Muscle of back (tissue), 11 donors: ENCODE results near the gene ERCC6. TPM values are rescaled to one million over a fixed set of nuclear protein-coding genes. Genes with fewer than 3 reads are reported as not detected.

Experiments
- DNase-seq, 3 donors: peaks; one replicate each; pipeline versions ENCODE4 v3.0.0 to v3.0.0-alpha.2; 2013
- polyA plus RNA-seq, 10 donors: library from polyadenylated mRNA; unstranded; fragments of 120-200 nt; gene quantifications; one replicate each; pipeline ENCODE4 v1.2.1, GENCODE V29; 2013; ENCODE audit not compliant: insufficient read length in 10 of 10

ERCC6 gene
- polyA plus RNA-seq, 10 donors = 7.7 to 14.3 (median 10.0) TPM

DNA sequence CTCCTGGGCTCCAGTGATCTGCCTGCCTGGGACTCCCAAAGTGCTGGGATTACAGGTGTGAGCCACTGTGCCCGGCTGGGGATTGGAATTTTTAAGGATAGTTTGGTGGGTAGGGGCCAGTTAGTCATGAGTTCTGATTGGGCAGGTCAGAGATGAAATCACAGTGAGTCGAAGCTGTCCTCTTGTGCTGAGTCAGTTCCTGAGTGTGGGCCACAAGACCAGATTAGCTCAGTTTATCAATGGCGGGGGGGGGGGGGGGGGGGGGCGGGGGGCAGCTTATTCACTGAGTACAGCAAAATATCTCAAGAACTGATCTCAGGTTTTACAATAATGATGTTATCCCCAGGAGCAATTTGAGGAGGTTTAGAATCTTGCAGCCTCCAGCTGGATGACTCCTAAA is 11.6 kb upstream of the ERCC6 start:
- no peak for DNase-seq

DNA sequence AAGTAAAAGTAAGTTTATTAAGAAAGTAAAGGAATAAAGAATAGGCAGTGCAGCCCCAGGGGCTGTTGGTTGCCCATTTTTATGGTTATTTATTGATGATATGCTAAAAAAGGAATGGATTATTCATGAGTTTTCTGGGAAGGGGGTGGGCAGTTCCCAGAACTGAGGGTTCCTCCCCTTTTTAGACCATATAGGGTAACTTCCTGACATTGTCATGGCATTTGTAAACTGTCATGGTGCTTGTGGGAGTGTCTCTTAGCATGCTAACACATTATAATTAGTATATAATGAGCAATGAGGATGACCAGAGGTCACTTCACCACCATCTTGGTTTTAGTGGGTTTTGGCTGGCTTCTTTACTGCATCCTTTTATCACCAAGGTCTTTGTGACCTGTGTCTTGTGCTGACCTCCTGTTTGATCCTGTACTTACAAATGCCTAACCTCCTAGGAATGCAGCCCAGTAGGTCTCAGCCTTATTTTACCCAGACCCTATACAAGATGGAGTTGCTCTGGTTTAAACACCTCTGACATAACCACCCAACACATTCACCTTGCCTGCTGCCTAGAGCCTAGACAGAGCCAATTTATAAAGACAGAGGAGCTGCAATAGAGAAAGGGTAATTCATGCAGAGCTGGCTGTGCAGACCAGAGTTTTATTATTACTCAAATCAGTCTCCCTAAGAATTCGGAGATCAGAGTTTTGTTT is 10.9 kb upstream of the ERCC6 start:
- no peak for DNase-seq

DNA sequence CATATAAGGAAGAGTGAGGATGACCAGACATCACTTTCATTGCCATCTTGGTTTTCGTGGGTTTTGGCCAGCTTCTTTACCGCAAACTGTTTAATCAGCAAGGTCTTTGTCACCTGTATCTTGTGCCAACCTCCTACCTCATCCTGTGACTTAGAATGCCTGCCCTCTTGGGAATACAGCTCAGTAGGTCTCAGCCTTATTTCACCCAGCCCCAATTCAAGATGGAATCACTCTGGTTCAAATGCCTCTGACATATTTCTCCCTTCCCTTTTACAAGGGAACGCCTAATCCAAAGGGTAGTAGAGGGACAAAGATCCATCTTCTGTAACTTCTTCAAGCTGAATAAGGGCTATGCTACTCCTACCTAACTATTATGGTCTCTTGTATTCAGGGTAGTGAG is 4.7 kb upstream of the ERCC6 start:
- DNase-seq = no peak

DNA sequence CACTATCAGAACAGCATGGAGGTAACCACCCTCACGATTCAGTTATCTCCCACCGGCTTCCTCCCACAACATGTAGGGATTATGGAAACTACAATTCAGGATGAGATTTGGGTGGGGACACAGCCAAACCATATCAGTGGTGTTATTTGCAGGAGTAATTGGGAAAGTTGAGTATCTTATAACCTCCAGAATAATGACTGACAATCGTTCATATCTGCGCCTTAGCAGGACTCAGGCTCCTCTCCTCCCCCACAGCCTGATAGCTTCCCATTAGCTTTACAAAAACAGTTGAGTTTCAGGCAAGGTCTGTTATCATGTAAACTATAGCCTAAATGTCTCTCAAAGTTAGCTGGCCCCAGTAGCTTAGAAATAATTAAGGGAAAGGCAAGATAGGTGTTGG is 3.4 kb upstream of the ERCC6 start:
- no peak for DNase-seq

DNA sequence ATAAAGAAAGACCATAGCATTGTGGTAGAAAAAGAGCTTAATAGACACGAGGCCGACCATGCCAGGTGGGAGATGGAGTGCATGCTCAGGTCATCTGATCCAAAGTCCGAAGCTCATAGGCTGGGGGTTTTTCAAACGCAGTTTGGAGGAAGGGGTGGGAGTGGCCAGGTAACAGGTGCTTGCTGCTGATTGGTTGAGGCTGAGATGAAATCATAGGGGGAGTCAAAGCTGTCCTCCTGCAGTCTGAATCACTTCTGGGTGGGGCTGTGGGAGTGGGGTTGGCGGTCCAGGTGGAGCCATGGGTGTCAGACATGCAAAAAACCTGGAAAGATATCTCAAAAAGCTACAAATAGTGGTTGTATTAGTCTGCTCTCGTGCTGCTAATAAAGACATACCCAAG is 2.8 kb upstream of the ERCC6 start:
- DNase-seq = no peak

DNA sequence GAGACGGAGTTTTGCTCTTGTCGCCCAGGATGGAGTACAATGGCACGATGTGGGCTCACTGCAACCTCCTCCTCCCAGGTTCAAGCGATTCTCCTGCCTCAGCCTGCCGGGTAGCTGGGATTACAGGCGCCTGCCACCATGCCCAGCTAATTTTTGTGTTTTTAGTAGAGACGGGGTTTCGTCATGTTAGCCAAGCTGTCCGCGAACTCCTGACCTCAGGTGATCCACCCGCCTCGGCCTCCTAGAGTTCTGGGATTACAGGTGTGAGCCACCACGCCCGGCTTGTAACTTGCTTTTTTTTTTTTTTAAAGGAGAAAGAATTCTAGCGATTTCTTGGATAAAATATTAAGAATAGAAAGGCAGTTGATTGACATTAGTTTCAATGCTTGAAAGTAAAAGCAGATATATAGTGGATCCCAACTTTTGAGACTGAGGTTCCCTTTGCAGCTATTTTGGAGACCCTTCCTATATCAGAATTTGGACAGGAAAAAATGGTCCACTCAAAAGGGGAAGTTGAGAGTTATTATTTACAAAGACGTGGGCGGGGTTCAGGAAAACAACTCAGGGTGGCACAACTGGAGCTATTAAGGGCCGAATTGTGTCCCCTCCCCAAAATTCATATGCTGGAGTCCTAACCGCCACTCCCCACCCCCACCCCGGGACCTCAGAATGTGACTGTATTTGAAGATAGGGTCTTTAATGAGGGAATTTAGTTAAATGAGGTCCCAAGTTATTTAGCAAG is 1.3 kb upstream of the ERCC6 start:
- DNase-seq = no peak

DNA sequence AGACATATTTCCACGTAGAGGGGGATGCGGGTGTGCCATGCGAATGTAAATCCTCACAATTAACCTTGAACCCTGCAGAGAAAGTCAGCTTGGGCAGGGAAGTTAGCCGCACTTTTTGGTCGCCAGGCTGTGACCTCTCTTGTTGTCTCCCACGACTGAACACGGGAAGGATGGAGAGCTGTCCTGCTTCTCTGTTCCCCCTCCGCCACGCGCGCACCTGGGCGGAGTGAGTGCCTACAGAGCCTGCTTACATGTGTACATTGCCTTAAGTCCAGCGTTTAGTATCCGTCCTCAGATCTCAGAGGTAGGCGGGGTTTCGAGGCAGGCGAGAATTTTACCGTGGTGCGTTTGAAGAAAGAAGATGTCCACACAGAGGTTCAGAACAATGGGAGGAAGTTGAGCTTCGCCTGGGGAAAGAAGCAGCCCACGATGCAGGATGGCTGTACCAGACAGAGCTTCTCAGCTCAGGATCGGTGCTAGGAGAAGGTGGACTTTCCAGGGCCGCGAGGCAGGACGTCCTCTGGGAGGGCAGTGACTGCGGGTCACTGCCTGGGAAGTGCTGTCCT is 482 bp upstream of the ERCC6 start:
- no peak for DNase-seq

DNA sequence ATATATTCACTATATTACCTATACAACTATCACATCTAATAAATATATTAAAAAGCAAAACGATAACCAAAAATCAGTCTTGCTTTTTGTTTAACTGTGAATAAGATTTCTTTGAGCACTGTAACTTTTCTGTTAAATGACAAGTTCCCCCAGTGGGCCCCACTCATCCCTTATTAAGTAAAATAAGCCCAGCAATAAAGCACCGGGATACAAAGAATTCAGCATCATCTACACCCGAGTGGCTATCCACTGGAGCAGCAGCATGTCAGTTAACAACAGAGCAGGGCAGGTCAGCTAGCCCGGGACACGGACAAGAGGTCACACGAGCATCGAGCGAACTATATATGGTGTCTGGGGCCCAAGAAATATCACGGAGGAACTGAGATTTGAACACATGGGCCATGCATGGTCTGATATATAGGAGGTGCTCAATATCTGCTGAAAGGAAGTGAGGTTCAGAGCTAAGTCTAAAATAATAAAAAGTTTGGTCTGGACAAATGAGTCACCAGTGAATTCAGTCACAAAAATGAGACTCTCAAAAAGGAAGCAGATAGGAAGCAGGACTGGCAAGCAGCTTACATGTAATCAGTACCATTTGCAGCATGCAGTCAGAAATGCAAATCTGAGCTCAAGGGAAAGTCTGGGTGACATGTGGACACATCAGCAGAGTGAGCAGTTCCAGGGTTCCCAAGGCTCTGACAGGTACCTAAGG is 4.1 kb downstream of the ERCC6 start:
- DNase-seq = peak in 1 of 3 donors; percentile 39

DNA sequence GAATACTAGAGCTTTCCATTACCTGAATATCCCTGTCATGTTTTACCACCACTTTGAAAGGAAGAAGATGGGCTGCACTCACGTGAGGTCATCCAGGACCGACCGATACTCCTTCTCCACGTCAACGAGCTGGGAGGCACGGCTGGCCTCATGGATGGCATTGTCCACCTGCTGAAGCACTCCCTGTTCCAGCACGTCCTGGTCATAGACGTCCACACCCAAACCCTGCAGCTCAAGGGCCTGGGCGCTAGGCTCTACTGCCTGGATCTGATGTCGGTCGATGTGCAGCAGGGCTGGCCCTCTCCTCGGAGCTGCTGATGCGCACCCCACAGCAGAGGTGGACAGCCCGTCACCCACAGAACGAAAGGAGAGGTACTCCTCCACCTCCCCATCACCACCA is 6.5 kb downstream of the ERCC6 start:
- DNase-seq = no peak

DNA sequence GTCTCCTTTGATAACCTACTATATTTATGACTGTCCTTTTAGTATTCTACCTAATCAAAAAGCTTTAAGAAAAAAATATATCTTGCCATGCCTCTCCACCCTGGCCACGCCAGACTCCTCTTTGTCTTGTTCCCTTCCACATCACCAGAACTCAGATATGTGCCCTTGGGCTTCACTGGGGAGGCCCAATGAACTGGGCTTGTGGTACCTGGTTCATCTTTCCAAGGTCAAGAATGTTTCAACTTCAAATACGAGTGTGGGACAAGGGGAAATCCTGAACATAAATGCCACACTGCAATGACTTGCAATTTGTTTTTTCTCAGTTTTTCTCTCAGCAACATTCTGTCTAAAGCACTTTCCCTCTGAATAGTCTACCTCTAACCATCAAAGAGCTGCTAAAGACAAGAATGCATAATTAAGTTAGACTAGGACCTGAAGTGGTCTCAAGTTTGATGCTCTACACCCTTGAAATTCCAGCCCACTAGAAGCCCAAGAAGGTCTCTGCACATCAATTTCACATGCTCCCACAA is 9.9 kb downstream of the ERCC6 start:
- DNase-seq = no peak

DNA sequence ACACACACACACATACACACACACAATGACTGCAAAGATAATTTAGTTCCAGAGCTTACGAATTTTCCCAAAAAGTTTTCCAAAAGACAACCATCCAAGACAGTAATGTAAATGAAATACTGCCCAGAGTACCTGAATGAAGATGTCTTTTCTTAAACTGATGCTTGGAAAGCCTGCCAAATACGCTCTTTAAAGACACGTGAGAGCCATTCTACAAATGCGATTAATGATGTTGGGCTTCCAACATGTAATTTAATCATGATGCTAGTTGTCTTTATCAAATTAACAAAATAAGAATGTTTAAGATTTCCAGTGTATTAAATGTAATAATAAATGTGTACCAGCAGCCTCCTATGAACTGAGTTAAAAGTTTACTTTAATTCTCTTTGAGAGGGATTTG is 11.1 kb downstream of the ERCC6 start:
- DNase-seq = no peak

DNA sequence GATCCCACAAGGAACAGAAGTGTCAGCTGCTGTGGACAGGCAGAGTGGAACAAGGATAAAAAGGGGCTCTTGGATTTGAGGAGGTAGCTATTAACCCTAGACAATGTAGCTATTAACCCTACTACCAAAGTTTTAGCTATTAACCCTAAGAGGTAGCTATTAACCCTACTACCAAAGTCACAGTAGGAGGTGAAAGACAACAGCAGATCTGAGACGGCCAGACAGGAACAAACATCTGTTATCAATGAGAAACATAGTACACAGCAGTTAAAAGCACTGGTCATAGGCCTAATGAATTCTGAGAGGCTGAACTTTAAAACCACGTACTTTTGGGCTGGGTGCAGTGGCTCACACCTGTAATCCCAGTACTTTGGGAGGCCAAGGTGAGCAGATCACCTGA is 11.9 kb downstream of the ERCC6 start:
- no peak for DNase-seq

DNA sequence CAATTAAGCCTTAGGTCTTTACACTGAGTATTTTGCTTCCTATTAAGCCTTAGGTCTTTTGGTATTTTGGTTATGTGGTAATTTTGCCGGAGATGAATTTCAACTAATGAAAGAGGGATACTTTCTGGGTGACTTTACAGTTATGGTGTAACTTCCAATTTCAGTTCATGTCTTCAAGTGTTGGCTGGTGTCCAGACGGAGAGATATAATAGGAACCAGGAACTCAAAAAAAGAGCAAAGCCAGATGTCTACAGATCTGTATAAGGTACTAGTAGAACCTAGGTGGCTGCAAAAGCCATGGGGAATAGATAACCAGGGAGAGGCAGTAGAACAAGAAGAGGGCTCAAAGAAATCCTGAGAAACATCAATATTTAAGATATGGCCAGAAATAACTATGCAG is 12.3 kb downstream of the ERCC6 start:
- no peak for DNase-seq

DNA sequence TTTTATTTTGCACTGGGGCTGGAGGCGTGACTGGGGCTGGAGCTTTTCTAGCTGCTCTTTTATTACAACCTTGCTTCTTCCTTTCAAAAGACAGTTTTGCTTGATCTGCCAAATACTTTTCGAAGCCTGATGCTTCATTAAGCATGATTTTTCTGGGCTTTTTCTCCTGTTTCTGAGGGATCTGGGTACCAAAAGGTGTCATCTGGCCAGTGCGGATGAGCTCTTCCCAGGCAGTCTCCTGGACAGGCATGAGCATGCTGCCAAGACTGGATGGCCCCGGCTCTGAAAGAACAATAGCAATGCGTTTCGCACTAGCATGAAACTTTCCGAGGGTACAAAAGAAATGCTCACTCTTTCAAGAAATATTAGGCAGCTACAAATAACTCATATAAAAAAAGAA is 14.4 kb downstream of the ERCC6 start:
- no peak for DNase-seq

DNA sequence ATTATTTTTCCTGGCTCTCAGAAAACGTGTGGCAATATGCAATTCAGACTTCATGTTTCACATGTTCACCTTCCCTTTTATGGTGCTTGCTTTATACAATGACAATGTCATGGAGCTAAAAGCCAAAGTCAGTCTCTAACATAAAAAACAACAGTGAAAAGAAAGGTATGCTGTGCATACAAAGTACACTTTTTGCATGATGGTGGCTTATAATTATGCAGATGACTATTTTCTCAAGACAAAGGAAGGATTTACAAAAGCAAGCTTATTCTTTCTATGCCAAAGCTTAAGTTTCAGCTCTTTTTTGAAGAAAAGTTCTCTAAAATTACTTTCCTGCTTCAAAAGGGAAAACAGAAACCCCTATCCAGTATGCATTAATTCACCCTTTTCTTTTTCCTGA is 15.6 kb downstream of the ERCC6 start:
- no peak for DNase-seq

DNA sequence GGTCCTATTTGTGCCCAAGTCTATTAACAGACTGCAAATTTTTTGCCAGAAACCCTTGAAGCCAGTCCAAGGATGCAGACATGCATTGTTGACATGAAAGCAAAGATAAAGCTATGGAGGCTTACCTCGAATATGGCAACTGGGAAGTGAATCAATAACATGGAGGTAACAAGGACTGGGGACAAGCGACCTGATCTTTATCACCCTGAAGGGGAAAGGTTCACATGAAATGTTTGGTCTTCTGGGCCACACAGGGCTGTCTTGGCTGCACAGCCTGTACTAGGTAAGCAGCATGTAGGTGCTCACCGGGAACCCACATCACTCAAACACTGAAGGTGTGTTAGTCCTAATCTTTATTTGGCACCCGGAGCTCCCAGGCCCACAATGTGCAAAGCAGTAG is 17.9 kb downstream of the ERCC6 start:
- no peak for DNase-seq

DNA sequence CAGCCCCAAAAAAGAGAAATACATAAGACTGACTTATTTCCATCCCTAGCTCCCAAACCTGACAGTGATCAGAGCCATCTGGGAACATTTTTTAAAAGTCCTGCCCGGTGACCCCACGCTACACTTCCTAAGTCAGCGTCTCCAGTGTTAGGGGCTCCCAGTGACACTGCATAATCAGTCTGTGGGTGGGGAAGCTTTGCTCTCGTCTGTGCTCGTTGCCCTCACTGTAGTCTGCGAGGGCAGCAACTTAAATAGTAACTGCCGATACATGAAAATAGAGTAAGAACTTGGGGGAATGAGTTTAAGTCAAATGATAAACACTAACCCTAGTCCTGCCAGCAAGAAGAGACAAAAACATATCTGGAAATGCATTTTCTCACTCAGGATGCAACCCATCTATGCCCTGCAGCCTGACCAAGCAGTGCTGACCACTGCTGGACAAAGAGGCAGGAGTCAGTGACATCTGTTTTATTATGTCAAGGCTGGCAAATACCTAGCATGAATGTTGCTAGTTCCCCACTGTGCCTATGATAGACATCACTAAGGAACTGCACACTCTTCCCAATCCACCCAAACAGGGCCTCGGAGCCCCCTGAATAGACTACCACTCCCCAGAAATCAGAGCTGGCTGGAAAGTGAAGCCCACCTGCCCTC is 18.7 kb downstream of the ERCC6 start:
- DNase-seq = no peak

DNA sequence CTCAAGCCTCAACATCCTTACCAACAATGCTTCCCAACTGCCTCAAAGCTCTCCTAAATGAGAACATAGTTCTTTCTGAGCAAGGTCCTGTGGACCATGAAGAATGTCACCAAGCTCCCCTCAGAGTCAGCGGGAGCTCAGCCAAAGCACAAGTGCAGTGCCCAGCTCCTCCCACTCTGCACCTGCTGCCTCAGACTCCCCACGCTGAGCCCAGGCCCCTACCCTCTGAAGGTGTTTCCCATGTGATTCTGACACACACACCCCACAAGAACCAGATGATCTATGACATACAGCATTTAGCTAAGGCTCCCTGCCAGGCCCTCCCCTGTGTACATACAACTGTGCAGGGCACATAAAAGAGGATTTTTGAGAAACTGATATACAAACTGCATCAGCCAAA is 19.2 kb downstream of the ERCC6 start:
- peak in 2 of 3 donors; percentile 19 to 26 for DNase-seq

DNA sequence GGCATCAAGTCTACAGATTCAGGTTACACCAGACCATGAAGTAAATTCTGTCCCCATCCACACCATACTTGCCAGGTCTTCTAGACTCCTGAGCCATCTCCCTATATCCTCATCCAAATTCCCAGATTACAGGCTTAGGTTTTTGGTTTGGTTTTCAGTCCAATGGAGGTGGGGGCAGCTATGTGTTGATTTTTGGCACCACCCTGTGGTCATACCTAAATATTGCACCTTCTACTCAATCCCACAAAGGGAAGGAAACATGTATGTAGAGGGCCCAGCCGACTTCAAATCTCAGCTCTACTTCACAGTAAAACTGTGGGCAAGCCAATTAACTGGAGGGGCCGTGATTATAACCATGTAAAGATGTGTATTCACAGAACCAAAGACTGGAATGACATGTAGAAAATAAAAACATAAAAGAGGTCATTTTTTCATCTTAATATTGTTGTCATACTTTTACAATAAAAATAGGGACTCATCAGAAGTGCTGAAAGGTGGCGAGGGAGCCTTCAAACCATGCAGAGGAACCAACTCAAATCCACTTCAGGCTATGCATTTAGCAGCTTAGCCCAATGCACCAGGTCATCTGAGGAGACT is 19.8 kb downstream of the ERCC6 start:
- DNase-seq = peak in 2 of 3 donors; percentile 36 to 60

DNA sequence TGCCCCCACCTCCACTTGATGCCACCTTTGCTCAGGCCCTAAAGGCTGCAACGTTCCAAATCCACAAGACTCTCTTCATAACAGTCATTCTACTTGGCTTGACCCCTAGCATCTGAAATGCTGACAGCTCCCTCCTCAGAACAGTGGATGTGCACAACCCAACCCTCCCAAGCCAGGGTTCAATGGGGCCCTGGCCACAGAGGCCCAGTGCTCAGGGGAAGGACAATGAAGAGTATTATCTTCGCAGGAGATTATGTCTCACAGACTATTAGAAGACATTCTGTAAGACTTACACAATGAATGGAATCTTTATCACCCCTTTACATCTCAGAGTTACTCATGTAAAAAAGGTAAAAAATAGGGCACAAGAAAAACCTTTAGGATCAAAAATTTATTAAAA is 20.4 kb downstream of the ERCC6 start:
- DNase-seq = no peak

DNA sequence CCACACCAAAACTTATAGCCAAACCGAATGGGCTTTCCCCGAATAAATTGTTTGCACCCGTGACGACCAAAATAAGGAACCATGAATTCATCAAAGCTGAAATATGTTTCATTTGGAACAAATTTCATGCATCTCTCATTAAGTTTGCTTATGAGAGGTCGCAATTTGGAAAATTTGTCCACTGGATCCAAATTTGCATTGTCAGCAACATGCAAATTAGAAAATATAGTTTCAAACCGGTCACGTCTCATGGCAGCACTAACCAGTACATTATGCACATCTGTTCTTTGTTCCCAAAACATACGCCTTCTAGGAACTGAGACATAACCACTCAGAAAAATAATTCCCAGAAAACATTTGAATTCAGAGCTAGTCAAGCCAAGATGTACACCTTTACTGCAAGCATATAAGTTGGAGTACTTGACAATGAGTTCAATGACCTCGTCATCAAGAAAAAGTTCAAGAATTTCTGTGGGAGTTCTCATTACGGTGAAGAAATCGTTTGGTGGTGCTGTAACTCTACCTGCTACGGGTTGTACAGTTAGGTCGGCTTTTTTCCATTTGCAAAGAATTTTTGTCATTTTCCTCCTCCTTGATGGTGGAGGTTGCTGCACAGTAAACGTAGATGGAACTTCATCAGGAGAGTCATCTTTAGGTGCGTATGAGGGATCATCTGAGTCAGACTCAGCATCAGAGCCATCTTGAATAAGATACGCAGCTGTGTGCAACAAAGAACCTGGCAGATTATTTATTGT is 22.5 kb downstream of the ERCC6 start:
- DNase-seq = no peak
